T-helper 22 cell (primary cell): Measurements from ENCODE around the gene FRRS1L.

ENCODE experiments used
- DNase-seq: peaks from one replicate; pipeline ENCODE4 v3.0.0-alpha.2; 2020; ENCODE audit warnings: low read depth

FRRS1L gene

DNA sequence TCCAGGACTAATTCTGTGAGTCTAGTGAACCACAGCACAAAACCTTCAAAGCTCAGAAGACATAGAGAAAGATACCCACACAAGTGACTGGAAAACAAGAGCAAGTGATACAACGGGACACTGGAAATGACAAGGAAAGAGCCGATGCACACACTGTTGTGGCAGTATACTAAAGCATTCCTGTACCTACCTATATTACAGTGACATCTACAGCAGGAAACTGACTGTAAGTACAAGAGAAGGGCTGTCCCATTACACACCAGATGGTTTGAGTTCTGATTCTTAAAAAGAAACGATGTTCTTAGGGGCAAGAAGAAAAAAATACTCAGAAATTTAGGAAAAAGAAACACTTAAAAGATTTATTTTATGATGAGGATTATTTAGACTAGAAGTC is 65.8 kb downstream of the FRRS1L start:
- DNase-seq: no peak

DNA sequence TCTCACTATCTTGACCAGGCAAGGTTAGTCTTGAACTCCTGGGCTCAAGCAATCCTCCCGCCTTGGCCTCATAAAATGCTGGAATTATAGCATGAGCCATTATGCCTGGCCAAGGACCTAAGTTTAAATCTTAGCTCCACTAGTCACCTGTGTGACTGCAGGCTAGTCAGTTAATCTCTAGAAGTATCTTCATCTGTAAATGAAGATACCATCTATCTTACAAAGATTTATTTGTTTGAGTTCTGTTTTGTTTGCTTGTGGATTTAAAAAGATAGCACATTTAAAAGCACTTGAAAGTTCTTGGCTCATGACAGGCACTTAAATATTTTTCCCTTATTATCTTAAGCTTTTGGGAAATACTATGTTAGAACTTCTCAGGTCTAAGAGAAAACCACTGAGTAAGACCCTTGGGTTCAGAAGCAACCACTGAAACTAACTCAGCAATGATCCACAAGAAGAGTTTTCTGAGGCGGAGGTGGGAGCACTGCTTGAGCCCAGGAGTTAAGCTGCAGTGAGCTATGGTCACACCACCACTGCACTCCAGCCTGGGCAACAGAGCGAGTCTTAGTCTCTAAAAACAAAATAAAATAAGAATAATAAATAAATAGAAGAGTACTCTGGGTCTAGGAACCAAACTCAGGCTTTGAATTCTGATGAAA is 66.4 kb downstream of the FRRS1L start:
- DNase-seq: no peak

DNA sequence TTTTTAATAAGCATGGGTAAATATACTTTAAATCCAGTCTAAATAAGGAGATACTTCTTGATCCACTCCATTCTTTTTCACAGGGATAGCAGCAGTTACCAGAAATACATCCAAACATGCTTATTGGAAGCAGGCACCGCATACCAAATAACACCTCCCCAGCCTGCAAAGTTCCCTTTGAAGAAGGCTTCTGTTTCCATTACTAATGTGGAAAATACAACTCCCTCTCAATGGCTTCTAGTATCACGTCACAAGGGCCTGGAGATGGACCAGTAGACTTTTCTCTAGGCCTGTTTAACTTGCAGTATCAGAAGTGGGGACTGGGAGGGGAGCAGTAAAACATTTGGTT is 68.1 kb downstream of the FRRS1L start:
- no peak for DNase-seq

DNA sequence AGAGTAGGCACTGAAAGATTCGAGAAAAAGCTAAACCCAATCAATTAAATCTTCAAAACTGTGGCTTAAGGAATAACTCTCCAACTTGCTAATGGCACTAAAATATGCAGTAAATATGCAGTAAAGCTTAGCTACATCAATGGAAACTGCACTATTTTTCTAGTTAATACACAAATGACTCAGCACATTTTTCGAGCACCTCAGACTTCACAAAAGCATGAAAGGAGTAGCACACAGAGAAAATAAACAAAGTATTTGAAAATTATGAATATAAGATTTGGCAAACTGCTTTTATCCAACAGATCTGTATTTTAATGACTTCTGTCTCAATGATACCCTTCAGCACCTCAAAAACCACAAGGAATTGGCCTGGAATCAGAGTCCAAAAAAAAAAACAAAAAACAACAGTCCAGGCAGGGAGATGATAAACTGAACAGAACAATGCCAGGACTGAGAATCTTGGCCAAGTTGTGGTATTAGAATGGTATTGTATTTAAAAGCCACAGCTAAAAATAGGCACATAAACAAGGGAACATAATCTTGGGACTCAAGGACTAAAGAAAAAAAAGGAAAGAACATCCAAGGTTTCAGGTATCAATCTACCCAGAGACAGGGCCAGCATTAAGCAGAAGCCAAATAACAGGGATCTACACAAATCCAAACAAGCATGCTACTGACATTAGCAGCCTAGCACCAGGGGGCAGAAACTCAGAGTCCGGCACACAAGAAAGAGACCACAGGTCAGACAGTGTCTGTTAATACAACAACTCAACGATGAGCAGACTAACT is 68.7 kb downstream of the FRRS1L start:
- DNase-seq: no peak

DNA sequence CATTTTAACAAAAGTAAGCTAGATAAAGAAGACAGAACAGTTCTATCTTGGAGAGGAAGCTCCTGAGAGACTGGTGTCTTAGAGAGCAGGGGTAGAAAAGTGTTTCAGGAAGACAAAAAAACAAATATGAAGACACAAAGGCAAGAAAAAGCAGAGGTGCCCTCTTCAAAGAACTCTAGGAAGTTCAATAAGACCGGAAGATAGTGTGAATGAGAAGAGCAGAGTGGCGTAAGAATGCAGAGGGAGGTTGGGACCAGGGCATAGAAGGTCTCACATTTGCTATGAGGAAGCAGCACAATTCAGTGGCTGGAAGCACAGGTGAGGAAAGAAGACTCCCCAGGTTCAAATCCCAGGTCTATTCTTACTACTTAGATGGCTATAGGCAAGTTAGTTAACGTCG is 69.9 kb downstream of the FRRS1L start:
- DNase-seq: no peak

DNA sequence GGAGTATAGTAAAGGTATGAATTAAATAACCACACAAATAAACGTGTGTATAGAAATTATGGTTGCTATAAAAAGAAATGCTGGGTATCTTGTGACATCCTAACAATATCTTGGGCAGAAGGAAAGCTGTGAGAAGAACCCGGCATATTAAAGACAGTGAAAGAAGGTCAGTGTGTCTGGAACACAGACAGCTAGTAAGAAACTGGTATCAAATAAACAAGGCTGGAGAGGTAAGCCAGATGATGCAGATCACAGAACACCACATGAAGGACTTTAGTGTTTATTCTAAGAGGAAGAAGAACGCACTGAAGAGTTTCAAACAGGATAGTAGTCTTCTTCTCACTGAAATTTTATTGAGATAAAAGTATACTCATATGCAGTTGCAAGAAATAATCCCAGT is 71.7 kb downstream of the FRRS1L start:
- no peak for DNase-seq

DNA sequence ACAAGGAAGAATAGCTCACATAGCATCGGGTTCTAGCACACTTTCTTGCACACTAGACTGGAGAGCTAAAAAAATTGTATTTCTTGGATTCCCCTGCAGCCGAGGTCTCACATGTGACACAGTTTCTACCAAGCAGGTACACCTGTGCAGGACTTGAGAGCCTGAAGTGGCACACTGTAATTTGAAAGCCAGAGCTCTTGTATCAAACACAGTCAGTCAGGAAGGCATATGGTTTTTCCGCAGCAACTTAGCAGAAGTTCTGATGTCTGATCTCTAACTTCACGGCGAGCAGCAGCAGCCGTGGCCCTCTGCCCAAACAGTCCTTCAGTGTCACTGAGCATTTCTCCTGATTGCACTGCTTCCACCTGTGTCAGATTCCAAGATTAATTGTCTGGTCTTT is 72.8 kb downstream of the FRRS1L start:
- no peak for DNase-seq

DNA sequence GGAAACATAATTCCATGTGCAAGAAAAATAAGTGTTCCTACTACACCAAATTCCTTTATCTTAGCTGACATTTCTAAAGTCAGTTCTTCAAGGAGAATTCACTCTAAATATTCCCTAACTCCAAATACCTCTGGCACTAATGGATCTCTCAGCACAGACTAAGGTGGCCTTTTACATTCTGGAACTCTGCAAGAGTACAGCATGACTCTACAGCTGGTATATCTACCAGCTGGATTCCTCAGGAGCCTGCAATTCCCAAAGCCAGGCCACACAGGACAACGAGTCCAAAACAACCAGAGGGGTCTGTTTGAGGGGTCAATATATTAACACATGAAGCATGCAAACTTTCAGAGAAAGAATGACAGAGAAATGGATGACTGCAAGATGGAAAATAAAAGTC is 74.5 kb downstream of the FRRS1L start:
- DNase-seq: no peak

DNA sequence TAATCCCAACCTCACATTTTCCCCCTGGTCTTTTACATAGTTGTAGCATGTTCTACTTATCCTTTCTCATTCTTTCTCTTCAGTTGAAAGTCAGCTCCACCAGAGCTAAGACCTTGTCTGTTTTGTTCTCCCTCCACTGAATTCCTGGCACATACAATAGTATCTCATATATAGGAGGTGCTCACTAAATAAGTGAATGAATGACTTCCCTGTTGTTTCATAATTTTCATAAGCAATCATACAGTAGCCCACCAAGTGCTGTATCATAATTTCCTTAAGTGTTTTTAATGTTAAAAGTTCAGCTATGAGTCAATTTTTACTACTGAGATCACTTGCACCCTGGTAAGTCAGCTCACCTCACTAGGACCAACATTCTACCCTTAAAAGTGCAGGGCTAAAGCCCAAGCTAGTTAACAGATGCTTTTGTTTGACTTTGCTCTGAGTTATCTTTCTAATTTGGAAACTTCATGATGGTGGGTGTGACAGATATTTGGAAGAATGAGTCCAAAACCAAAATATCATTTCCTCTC is 74.9 kb downstream of the FRRS1L start:
- no peak for DNase-seq

DNA sequence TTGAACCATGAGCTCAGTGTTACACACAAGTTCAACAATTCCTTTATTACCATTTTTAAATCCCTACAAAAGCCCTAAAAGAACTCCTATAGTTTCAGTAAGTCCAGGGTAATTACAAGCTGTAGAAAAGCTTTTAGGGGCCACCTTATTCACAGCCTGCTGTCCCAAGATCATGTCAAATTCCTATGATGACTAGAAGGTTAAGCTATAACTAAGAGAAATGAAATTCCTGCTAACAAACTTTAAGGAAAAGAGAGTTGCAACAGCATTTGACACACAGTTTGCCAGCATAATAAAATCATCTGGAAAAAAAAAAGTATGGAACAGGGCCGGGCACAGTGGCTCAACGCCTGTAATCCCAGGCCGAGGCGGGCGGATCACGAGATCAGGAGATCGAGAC is 78.8 kb downstream of the FRRS1L start:
- DNase-seq: no peak

DNA sequence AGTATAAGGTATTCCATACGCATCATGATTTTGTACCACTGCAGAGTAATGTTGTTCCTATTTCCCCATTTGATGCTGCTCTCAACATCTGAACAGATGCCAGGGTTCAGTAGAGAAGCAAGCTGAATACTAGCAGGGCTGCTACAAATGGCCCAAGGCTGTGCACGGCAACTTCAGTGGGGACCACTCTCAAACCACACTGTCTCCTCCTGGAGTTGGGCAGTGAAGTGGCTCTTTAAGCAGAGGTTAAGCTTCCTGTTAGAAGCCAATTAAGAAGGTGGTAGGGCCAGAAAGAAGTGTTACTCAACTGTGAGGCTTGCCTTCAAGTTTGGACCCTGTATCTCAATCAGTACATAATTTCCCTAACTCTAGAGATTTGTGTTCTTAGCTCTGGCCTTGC is 79.3 kb downstream of the FRRS1L start:
- no peak for DNase-seq

DNA sequence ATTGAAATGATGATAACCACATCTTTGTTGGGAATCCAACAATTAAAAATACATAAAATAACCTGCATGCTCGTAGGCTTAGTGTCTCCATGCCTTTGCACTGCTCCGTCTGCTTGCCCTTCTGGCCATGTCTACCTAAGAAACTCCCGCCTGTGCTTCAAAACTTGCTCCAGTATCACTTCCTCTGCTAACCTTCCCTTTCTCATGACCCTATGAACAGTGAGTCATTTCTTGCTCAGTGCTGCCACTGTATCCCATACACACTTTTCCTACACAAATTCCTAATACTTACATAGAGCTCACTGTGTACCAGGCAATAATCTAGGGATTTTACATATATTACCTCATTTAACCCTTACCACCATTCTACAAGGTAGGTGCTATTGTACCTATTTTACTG is 80.8 kb downstream of the FRRS1L start:
- DNase-seq: no peak

DNA sequence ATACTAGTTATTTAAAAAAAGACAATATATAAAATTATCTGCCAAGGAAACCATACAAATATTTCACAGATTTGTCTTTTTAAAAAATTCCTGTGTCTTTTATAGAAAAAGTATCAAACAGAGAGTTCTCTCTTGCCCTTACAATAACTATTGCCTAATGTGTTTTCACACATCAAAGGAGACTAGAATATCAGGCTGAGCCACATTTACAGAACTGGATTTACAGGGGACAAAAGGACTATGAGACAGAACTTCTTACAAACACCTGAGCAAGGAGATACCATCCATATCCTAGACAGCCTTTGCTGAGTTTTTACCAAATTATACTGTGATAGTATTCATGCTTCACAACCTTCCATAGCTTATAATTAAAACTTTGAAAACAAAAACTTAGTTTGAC is 81.5 kb downstream of the FRRS1L start:
- no peak for DNase-seq

DNA sequence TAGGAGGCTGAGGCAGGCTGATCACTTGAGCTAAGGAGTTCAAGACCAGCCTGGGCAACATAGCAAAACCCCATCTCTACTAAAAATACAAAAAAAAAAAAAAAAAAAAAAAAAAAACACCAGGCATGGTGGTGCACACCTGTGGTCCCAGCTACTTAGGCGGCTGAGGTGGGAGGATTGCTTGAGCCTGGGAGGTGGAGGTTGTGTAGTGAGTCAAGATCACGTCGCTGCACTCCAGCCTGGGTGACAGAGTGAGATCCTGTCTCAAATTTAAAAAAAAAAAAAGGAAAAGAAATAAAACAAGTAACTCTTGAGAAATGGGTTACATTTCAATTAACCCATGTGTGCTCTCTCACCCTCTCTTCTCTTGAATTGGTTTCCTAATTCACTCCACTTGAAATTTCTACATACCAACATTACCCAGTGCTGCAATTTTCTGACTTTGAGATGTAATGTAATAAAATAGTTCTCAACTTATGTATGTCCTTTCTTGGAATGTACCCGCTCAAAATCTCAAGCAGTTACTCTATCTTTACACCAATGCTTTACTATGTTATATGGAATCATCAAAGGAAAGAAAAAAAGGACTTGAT is 83.1 kb downstream of the FRRS1L start:
- DNase-seq: no peak

DNA sequence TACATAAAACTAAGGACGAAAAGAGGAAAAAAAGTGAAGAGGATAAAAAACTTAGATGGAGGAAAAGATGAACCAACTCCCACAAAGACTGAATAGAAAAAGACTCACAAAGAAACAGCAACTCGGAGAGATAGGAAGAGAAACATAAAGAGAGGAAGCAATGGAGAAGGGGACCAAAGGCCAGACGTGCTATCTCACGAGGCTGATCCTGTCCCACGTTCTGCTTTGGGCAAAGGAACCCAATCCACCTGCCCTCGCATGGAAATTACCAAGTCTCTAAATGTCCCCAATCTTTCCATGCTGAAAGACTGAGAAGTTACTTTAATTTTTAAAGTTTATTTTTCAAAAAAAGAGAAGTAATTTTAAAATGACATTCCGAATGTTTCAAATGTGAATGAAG is 83.9 kb downstream of the FRRS1L start:
- no peak for DNase-seq

DNA sequence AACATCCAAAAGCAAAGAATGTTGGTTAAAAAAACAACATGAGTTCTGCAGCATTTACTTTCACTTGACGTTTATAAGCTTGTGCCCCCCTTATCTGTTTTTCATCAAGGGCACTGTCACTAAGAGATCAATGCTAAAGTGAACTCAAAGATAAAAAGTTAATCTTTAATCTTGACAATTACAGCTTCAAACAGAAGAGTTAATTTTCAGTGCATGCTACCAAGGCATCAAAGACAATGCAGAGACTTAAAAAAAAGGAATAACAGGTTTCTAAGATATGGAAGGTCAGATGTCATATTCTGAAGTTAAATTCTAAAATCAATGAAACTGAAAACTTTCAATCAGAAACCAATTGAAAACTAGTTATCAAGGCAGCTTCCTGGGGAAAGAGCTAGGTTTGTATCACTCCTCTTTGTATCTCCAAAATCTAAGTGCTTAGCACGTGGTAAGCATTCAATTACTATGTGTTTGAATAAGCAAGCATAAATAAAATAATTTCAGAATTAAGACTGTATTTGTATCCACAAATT is 84.9 kb downstream of the FRRS1L start:
- no peak for DNase-seq
